AG09309 (cell line): ENCODE results near the gene NFATC1.

ENCODE experiments used
- DNase-seq: peaks from one replicate; pipeline ENCODE4 v3.0.0-alpha.2; 2010; ENCODE audit warnings: low read depth
- H3K4me3 ChIP-seq: 2 replicates; pipeline ENCODE4 v1.5.1; 2011; ENCODE audit warnings: mild to moderate bottlenecking, low read depth, low read length, moderate library complexity; ENCODE audit not compliant: control insufficient read depth
- CTCF ChIP-seq: IDR thresholded peaks from 2 replicates; pipeline ENCODE4 v1.5.1; 2011; ENCODE audit warnings: mild to moderate bottlenecking, low read depth, low read length, inconsistent platforms; ENCODE audit not compliant: insufficient read depth, control insufficient read depth; ENCODE audit errors: missing control alignments

NFATC1 gene

GRCh38 chr18:79556829-79557585 is 161.3 kb downstream of the NFATC1 start:
- no peak for TF ChIP-seq CTCF
- no peak overlapping the region for H3K4me3 ChIP-seq
- DNase-seq, result no peak

- no peak for DNase-seq
- TF ChIP-seq CTCF, result no peak
- H3K4me3 ChIP-seq, result no peak overlapping the region
Measured at GRCh38 chr18:79558196-79558932, 162.6 kb downstream of the NFATC1 start.

GRCh38 chr18:79558933-79559416 is 163.2 kb downstream of the NFATC1 start:
- no peak for DNase-seq
- no peak for TF ChIP-seq CTCF
- no peak overlapping the region for H3K4me3 ChIP-seq

GRCh38 chr18:79559436-79559835 is 163.7 kb downstream of the NFATC1 start:
- TF ChIP-seq CTCF, result no peak
- DNase-seq, result no peak
- no peak overlapping the region for H3K4me3 ChIP-seq

GRCh38 chr18:79560042-79560860 is 164.5 kb downstream of the NFATC1 start:
- no peak for TF ChIP-seq CTCF
- no peak for DNase-seq
- no peak overlapping the region for H3K4me3 ChIP-seq

GRCh38 chr18:79560861-79561210 is 165.1 kb downstream of the NFATC1 start:
- DNase-seq, result no peak
- TF ChIP-seq CTCF, result no peak
- no peak overlapping the region for H3K4me3 ChIP-seq
